Gastroesophageal sphincter (tissue), 4 donors: ENCODE results near the gene GLMN. TPM values are rescaled to one million over a fixed set of nuclear protein-coding genes. Genes with fewer than 3 reads are reported as not detected.

Experiments
- ATAC-seq: fragments of 150-250 bp; one replicate; pipeline ENCODE4 v1.9.1; 2016; ENCODE audit warnings: mild to moderate bottlenecking, moderate library complexity
- H3K27ac ChIP-seq, 4 donors: fragments of 200-600 bp; sonication (generic) in 3 of 4; 1 replicate in 3 of 4; 2 replicates in 1 of 4; pipeline ENCODE4 v1.5.1; 2016 to 2019
- H3K27me3 ChIP-seq: fragments of 200-600 bp; sonication (generic); one replicate; pipeline ENCODE4 v1.5.1; 2019
- H3K36me3 ChIP-seq, 2 donors: fragments of 200-600 bp; sonication (generic); one replicate each; pipeline ENCODE4 v1.5.1; 2019; ENCODE audit warnings: control low read depth in 1 of 2
- H3K4me1 ChIP-seq, 3 donors: fragments of 200-600 bp; sonication (generic); 1 replicate in 2 of 3; 2 replicates in 1 of 3; pipeline ENCODE4 v1.5.1; 2016 to 2019; ENCODE audit warnings: control low read depth in 2 of 3
- H3K4me3 ChIP-seq, 2 donors: fragments of 200-600 bp; sonication (generic); one replicate each; pipeline ENCODE4 v1.5.1; 2019; ENCODE audit warnings: mild to moderate bottlenecking in 1 of 2, moderate library complexity in 1 of 2
- H3K9me3 ChIP-seq, 3 donors: fragments of 200-600 bp; sonication (generic); one replicate each; pipeline ENCODE4 v1.5.1; 2017 to 2019; ENCODE audit warnings: control low read depth in 2 of 3
- EP300 ChIP-seq: sonication (generic); formaldehyde crosslinking; IDR thresholded peaks from one replicate; pipeline ENCODE4 v1.6.1; 2017; ENCODE audit warnings: antibody characterized with exemption, mild to moderate bottlenecking
- POLR2A ChIP-seq, 2 donors: fragments of 450-650 bp; IDR thresholded peaks; one replicate each; pipeline ENCODE4 v1.6.1; 2017; ENCODE audit warnings: antibody characterized with exemption in 2 of 2, mild to moderate bottlenecking in 2 of 2, moderate library complexity in 1 of 2
- POLR2AphosphoS5 ChIP-seq: sonication (generic); formaldehyde crosslinking; IDR thresholded peaks from one replicate; pipeline ENCODE4 v1.6.1; 2017; ENCODE audit warnings: antibody characterized with exemption
- WGBS, 2 donors: methylation state at CpG; one replicate each; pipeline ENCODE4 v1.1.5; 2018; ENCODE audit warnings: low coverage in 1 of 2; 5-methylcytosine and 5-hydroxymethylcytosine counted together
- total RNA-seq, 4 donors: library from RNA; depleted of rRNA; stranded (reverse); fragments of >200 nt; gene quantifications; one replicate each; pipeline ENCODE4 v1.1.0, GENCODE V29; 2016
- TF ChIP-seq, protein P1 (sequence below), 4 experiments: fragments of 200-600 bp in 2 of 4; fragments of 450-650 bp in 2 of 4; sonication (generic) in 1 of 4; IDR thresholded peaks; one replicate each; pipeline ENCODE4 v1.5.1; 2017 to 2019; ENCODE audit warnings: antibody characterized with exemption in 4 of 4, mild to moderate bottlenecking in 2 of 4, moderate library complexity in 2 of 4

GLMN gene
- total RNA-seq, 4 donors from 2014 or later: 5.1 to 19.1 (median 11.5) TPM

DNA sequence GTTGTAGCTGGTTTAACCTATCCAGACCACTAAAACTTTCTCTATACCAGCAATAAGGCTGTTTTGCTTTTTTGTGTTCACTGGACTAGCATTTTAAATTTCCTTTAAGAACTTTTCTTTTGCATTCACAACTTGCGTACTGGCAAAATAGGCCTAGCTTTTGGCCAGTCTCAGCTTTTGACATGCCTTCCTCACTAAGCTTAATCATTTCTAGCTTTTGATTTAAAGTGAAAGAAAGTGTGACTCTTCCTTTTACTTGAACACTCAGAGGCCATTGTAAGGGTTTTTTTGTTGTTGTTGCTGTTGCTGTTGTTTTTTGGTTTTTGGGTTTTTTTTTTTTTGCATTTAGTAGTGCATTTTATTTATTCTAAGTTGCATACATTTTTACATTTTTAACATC lies 15.2 kb upstream of the GLMN start:
- Histone ChIP-seq H3K27me3 (no peaks in the 10 kb centered on the region), H3K9me3 (no peaks in the 10 kb centered on the region), H3K27ac (no peak overlapping the region), H3K4me1 (no peaks in the 10 kb centered on the region), H3K4me3 (no peak overlapping the region), H3K36me3 (peaks cover 0 to 64% of the 10 kb centered on the region in 2 donors)
- WGBS, 2 donors: 100% methylated on average over 1 of the region's 1 CpG
- ATAC-seq: no peak
- TF ChIP-seq POLR2A (IDR thresholded peaks at IDR 0.05): no peak
- TF ChIP-seq, protein P1, sequence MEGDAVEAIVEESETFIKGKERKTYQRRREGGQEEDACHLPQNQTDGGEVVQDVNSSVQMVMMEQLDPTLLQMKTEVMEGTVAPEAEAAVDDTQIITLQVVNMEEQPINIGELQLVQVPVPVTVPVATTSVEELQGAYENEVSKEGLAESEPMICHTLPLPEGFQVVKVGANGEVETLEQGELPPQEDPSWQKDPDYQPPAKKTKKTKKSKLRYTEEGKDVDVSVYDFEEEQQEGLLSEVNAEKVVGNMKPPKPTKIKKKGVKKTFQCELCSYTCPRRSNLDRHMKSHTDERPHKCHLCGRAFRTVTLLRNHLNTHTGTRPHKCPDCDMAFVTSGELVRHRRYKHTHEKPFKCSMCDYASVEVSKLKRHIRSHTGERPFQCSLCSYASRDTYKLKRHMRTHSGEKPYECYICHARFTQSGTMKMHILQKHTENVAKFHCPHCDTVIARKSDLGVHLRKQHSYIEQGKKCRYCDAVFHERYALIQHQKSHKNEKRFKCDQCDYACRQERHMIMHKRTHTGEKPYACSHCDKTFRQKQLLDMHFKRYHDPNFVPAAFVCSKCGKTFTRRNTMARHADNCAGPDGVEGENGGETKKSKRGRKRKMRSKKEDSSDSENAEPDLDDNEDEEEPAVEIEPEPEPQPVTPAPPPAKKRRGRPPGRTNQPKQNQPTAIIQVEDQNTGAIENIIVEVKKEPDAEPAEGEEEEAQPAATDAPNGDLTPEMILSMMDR (IDR thresholded peaks at IDR 0.05): no peak
- no peak for TF ChIP-seq POLR2AphosphoS5
- no peak for TF ChIP-seq EP300

- ATAC-seq: no peak
- H3K27me3 ChIP-seq: no peaks in the 10 kb centered on the region
- no peaks in the 10 kb centered on the region for H3K4me1 ChIP-seq
- TF ChIP-seq POLR2AphosphoS5: no peak
- TF ChIP-seq, protein P1 (IDR thresholded peaks at IDR 0.05): peak; percentile 24 to 54 (median 30)
- no peaks in the 10 kb centered on the region for H3K9me3 ChIP-seq
- H3K27ac ChIP-seq: no peak overlapping the region
- no peak overlapping the region for H3K4me3 ChIP-seq
- H3K36me3 ChIP-seq: peaks cover 0 to 79% of the 10 kb centered on the region in 2 donors
Measured at GRCh38 chr1:92310185-92310597, 11.4 kb upstream of the GLMN start.

DNA sequence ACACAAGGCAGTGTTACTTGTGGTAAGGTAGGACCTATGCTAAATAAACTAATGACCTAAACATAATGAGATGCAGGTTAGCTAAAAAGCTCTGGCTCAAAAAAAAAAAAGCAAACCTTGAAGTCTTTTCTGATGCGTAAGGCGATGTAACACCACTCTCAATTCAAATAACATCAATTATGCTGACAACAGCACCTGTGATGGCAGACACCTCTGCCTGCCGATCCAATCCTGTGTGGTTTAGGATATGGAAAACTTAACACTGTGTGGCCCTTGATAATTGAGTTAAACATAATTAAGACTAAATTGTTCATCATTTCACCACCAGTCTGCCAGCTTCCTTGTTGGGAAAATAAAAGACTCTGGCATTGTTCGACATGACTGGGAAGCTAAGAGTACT lies 9.2 kb upstream of the GLMN start:
- ATAC-seq: no peak

DNA sequence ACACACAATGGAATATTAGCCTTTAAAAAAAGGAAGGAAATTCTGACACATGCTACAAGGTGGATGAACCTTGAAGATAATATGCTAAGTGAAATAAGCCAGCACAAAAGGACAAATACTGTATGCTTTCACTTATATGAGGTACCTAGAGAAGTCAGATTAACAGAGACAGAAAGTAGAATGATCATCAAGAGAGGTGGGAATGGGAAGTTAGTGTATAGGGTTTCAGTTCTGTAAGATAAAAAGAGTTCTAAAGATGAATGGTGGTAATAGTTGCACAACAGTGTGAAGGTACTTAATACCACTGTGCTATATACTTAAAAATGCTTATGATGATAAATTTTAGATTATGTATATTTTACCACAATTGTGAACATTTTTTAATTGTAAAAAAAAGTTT lies 7.2 kb upstream of the GLMN start:
- Histone ChIP-seq H3K4me3 (no peak overlapping the region), H3K36me3 (peaks cover 0 to 67% of the 10 kb centered on the region in 2 donors), H3K4me1 (peaks cover 0 to 5% (median 0%) of the 10 kb centered on the region in 3 donors), H3K27ac (no peak overlapping the region), H3K9me3 (no peaks in the 10 kb centered on the region), H3K27me3 (no peaks in the 10 kb centered on the region)
- ATAC-seq: no peak
- TF ChIP-seq POLR2AphosphoS5 (no peak), EP300 (no peak), POLR2A (IDR thresholded peaks at IDR 0.05) (no peak)
- TF ChIP-seq, protein P1 (IDR thresholded peaks at IDR 0.05): no peak

More for the DNA sequence above, 9.2 kb upstream of the GLMN start:
- Histone ChIP-seq H3K9me3 (no peaks in the 10 kb centered on the region), H3K27ac (no peak overlapping the region), H3K4me1 (no peaks in the 10 kb centered on the region), H3K36me3 (peaks cover 0 to 86% of the 10 kb centered on the region in 2 donors), H3K27me3 (no peaks in the 10 kb centered on the region), H3K4me3 (no peak overlapping the region)
- WGBS, 2 donors: 69 to 73% methylated on average over 4 of the region's 4 CpGs
- TF ChIP-seq POLR2A (IDR thresholded peaks at IDR 0.05) (no peak), POLR2AphosphoS5 (no peak), EP300 (no peak)
- TF ChIP-seq, protein P1 (IDR thresholded peaks at IDR 0.05): no peak

DNA sequence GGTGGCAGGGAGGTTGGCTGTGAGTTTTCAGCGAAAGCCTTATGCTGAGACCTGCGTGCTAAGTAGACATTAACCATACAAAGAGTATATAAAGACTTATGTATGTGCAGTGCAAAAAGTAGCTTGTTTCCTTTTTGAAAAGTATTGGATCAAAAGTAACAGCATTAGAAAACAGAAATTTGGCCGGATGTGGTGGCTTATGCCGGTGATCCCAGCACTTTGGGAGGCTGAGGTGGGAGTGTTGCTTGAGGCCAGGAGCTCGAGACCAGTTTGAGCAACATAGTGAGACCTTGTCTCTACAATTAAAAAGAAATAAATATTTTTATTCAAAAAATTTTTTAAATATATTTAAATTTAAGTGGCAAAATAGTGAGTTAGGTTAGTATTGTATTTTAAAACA lies 2.2 kb upstream of the GLMN start:
- Histone ChIP-seq H3K9me3 (no peaks in the 10 kb centered on the region), H3K27ac (no peak overlapping the region), H3K36me3 (peaks cover 0 to 33% of the 10 kb centered on the region in 2 donors), H3K4me3 (no peak overlapping the region), H3K4me1 (peaks cover 0 to 36% (median 0%) of the 10 kb centered on the region in 3 donors), H3K27me3 (no peaks in the 10 kb centered on the region)
- WGBS, 2 donors: 78 to 88% methylated on average over 5 of the region's 5 CpGs
- no peak for TF ChIP-seq POLR2A (IDR thresholded peaks at IDR 0.05)
- TF ChIP-seq, protein P1 (IDR thresholded peaks at IDR 0.05): no peak
- TF ChIP-seq POLR2AphosphoS5: no peak
- no peak for TF ChIP-seq EP300
- no peak for ATAC-seq
